Erythroblast (primary cell): ENCODE measurements around the gene SLCO2B1.

Experiments
- GATA1 ChIP-seq: IDR thresholded peaks from 2 replicates; pipeline ENCODE4 v1.6.1; 2011; ENCODE audit warnings: low read depth, mild to moderate bottlenecking, control low read depth, low read length, moderate library complexity
- POLR2A ChIP-seq: IDR thresholded peaks from 2 replicates; pipeline ENCODE4 v1.6.1; 2011; ENCODE audit warnings: mild to moderate bottlenecking, low read length

DNA sequence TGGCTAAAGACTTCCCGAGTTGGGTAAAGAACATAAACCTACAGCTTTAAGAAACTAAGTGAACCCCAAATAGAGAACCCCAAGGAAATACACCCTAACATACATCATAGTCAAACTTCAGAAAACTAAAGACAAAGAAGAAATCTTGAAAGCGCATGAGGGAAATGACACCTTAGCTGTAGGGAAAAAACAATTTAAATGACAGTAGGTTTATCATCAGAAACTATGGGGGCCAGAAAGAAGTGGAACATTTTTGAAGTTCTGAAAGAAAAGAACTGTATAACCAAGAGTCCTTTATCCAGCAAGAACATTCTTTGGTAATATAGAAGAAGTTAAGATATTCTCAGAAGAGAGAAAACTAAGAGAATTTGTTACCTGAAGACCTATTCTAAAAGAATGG, 38.7 kb upstream of the SLCO2B1 start:
- TF ChIP-seq POLR2A (no peak), GATA1 (no peak)
